A549 treated with AZD9567 at 1 μM for 4 hours (cell line): ENCODE measurements around the gene CLVS2. TPM values are rescaled to one million over a fixed set of nuclear protein-coding genes. Genes with fewer than 3 reads are reported as not detected.

ENCODE experiments used
- total RNA-seq: library from RNA; stranded (reverse); fragments of 200-300 nt; extraction: Qiagen RNA extraction; gene quantifications from 5 replicates; pipeline ENCODE4 v1.2.3, GENCODE V29; 2022; ENCODE audit not compliant: insufficient read depth

The CLVS2 gene, protein sequence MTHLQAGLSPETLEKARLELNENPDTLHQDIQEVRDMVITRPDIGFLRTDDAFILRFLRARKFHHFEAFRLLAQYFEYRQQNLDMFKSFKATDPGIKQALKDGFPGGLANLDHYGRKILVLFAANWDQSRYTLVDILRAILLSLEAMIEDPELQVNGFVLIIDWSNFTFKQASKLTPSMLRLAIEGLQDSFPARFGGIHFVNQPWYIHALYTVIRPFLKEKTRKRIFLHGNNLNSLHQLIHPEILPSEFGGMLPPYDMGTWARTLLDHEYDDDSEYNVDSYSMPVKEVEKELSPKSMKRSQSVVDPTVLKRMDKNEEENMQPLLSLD
- 0.10 to 0.19 TPM (median 0.16 TPM) in 4 of 5 replicates, not detected in the other for total RNA-seq

GRCh38 chr6:122995921-122996793 is at the start of gene CLVS2:
Gene CLVS2 (plus strand): TSS chr6:122996235. CDS start chr6:122997778, 1,543 bp downstream.

Other genes with a start within 250 kb of the CLVS2 start
- gene FABP7, start 216.5 kb upstream of the CLVS2 start, total RNA-seq: not detected in 5 replicates
- gene SMPDL3A, start 207.0 kb upstream of the CLVS2 start, total RNA-seq: 2.7 to 5.5 TPM (median 3.0 TPM) in 5 replicates